PC-3 (cell line): ENCODE data around the gene FAM168A.

Source experiments
- EZH2 ChIP-seq: fragments of 300-600 bp; sonication (generic); IDR thresholded peaks from one replicate; pipeline ENCODE4 v1.6.1; 2017; ENCODE audit warnings: antibody characterized with exemption, mild to moderate bottlenecking, low read length; ENCODE audit not compliant: unreplicated experiment
- TF ChIP-seq, protein P1 (sequence below): fragments of 300-600 bp; sonication (generic); conservative IDR thresholded peaks from 2 replicates; pipeline ENCODE4 v1.5.1; 2017; ENCODE audit warnings: antibody characterized with exemption, low read depth, mild to moderate bottlenecking, low read length

DNA sequence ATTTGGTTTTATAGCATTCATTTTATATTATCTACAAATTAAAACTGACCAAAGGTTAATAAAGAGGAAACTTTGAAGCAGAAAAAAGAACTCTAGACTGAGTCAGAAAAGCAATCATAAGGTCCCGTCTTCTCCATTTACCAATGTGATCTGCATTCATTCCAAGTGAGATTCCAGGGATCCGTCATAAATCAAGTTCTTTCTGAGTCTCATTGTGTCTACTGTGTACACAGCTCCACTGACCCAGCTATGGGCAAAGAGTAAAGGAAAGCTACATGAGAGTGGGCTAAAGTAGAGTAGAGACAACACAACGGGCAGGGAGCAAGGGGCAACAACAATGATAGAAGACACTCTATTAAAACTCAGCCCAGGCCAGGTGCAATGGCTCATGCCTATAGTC is 15.3 kb downstream of the FAM168A start:
- TF ChIP-seq, protein P1, sequence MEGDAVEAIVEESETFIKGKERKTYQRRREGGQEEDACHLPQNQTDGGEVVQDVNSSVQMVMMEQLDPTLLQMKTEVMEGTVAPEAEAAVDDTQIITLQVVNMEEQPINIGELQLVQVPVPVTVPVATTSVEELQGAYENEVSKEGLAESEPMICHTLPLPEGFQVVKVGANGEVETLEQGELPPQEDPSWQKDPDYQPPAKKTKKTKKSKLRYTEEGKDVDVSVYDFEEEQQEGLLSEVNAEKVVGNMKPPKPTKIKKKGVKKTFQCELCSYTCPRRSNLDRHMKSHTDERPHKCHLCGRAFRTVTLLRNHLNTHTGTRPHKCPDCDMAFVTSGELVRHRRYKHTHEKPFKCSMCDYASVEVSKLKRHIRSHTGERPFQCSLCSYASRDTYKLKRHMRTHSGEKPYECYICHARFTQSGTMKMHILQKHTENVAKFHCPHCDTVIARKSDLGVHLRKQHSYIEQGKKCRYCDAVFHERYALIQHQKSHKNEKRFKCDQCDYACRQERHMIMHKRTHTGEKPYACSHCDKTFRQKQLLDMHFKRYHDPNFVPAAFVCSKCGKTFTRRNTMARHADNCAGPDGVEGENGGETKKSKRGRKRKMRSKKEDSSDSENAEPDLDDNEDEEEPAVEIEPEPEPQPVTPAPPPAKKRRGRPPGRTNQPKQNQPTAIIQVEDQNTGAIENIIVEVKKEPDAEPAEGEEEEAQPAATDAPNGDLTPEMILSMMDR = no peak
- no peak for TF ChIP-seq EZH2
